ENCODE data around the gene MBD2. TPM values are rescaled to one million over a fixed set of nuclear protein-coding genes. Genes with fewer than 3 reads are reported as not detected.

MBD2 gene
- total and polyA plus RNA-seq, 2 of the 8 experiments (the other 6 are each of a cell fraction or from before 2014, with no cell fraction given) = 36.2 to 52.7 TPM

DNA sequence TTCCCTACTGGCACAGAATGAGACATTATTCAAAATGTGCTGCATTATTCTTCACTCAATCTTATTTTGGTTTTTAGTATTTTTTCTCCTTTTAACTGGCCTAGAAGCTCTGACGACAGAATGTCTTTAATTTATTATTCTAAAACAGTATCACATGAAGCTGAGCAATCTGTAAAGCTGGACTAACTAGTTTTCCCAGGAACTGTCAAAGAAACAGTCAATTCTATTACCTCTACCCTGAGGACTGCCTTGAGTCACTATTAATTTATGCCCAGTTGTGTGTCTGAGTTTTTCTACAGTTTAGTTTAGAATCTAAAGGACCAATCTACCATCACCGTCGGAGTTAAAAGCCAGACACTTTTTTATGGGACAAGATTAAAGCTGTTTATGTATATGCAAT is 31.6 kb downstream of the MBD2 start:
- H3K79me2 ChIP-seq (ENCODE audit: control insufficient read depth in 1 of 2, insufficient read depth in 2 of 2, low read length in 2 of 2) = no peaks in the 10 kb centered on the region
- no peak overlapping the region for H2BK5ac ChIP-seq (ENCODE audit: low read depth, low read length)
- ChIA-PET CTCF (ENCODE audit: partially characterized antibody) (no interaction called here), POLR2A (ENCODE audit: partially characterized antibody) (no interaction called here)
- H3K9me3 ChIP-seq (ENCODE audit: insufficient read depth in 2 of 2, low read depth in 1 of 2, low read length in 1 of 2) = no peaks in the 10 kb centered on the region
- H2BK20ac ChIP-seq (ENCODE audit: low read length) = no peak overlapping the region
- no peak overlapping the region for H2BK12ac ChIP-seq (ENCODE audit: low read depth, low read length)
- H3K4ac ChIP-seq (replicated peaks; ENCODE audit: insufficient read length, low read depth, low read length) = no peak overlapping the region
- no peaks in the 10 kb centered on the region for H4K20me1 ChIP-seq (replicated peaks in 1 of 2; ENCODE audit: control insufficient read depth in 1 of 2, insufficient read depth in 2 of 2, low read length in 2 of 2)
- no peak overlapping the region for H4K8ac ChIP-seq (ENCODE audit: extremely low read depth, insufficient read depth, low read length)
- no peaks in the 10 kb centered on the region; a peak in 1 of 7 replicates for H3K27me3 ChIP-seq (replicated peaks in 1 of 4; ENCODE audit: control insufficient read depth in 3 of 4, extremely low read depth in 1 of 4, insufficient read depth in 3 of 4, low read length in 3 of 4)
- no peak overlapping the region for H4K5ac ChIP-seq (ENCODE audit: insufficient read length, low read depth, low read length)
- H3K18ac ChIP-seq (ENCODE audit: extremely low read depth, low read length) = no peak overlapping the region
- H4K91ac ChIP-seq (replicated peaks; ENCODE audit: insufficient read length, low read length) = no peak overlapping the region
- H3K4me2 ChIP-seq (ENCODE audit: insufficient read depth in 1 of 2, low read depth in 2 of 2, low read length in 2 of 2) = no peak overlapping the region
- H3K14ac ChIP-seq (ENCODE audit: insufficient read length) = no peak overlapping the region
- 93% methylated on average over 3 of the region's 3 CpGs; no CpG with 5 or more reads in 1 of the 2 experiments for WGBS, 2 experiments (ENCODE audit: extremely low coverage in 1 of 2, insufficient coverage in 1 of 2, insufficient read length in 1 of 2, insufficient replicate concordance in 2 of 2, low coverage in 1 of 2, low lambda C conversion rate in 2 of 2, missing lambda C conversion rate in 1 of 2)
- no peak for FAIRE-seq
- peaks cover 0 to 1% (median 0%) of the 10 kb centered on the region in 4 experiments; a peak in 1 of 7 replicates for H3K4me1 ChIP-seq (replicated peaks in 1 of 4; ENCODE audit: control insufficient read depth in 3 of 4, insufficient read depth in 4 of 4, low read length in 3 of 4)
- H2BK15ac ChIP-seq (ENCODE audit: low read length) = no peak overlapping the region
- no peaks in the 10 kb centered on the region for H3K36me3 ChIP-seq (ENCODE audit: control insufficient read depth in 2 of 4, insufficient read depth in 4 of 4, low read length in 3 of 4)
- no peak overlapping the region for H3K23ac ChIP-seq (ENCODE audit: insufficient read length)
- TF ChIP-seq, protein P1, sequence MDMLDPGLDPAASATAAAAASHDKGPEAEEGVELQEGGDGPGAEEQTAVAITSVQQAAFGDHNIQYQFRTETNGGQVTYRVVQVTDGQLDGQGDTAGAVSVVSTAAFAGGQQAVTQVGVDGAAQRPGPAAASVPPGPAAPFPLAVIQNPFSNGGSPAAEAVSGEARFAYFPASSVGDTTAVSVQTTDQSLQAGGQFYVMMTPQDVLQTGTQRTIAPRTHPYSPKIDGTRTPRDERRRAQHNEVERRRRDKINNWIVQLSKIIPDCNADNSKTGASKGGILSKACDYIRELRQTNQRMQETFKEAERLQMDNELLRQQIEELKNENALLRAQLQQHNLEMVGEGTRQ (IDR thresholded peaks at IDR 0.05; ENCODE audit: low read length) = no peak
- no peak for TF ChIP-seq CBX8 (IDR thresholded peaks at IDR 0.05; ENCODE audit: borderline replicate concordance, low read depth, low read length)
- no peak overlapping the region for H3K9ac ChIP-seq (replicated peaks in 1 of 4; ENCODE audit: extremely low read depth in 1 of 4, low read depth in 3 of 4, low read length in 3 of 4)
- no peaks in the 10 kb centered on the region for H3K79me1 ChIP-seq (ENCODE audit: low read depth, low read length)
- no peak overlapping the region for H2AK5ac ChIP-seq (ENCODE audit: low read depth, low read length)
- no peak overlapping the region for H3K27ac ChIP-seq (ENCODE audit: low read depth, low read length)
- H2BK120ac ChIP-seq (replicated peaks; ENCODE audit: low read depth, low read length) = no peak overlapping the region
- H3K4me3 ChIP-seq (ENCODE audit: extremely low read depth in 1 of 4, insufficient read depth in 2 of 4, low read depth in 3 of 4, low read length in 4 of 4) = no peak overlapping the region
- DNase-seq (ENCODE audit: low read depth in 1 of 2, low spot score in 2 of 2) = no peak
- H3K23me2 ChIP-seq (ENCODE audit: low read depth, low read length) = no peaks in the 10 kb centered on the region
- H3K56ac ChIP-seq (replicated peaks; ENCODE audit: insufficient read length, low read depth, low read length) = no peak overlapping the region
- no peak overlapping the region for H2AFZ ChIP-seq (ENCODE audit: low read length)

Data from H1 (cell line).